ENCODE results near the gene PRSS36. TPM values are rescaled to one million over a fixed set of nuclear protein-coding genes. Genes with fewer than 3 reads are reported as not detected.

The PRSS36 gene
- total RNA-seq, 4 donors from 2014 or later = 0.17 to 15.3 (median 3.7) TPM

- peak overlapping the region in 3 of 4 donors; percentile 59 to 63 (median 61) for H3K27ac ChIP-seq
- H3K27me3 ChIP-seq = peaks cover 3% of the 10 kb centered on the region
- no peak for ATAC-seq
- TF ChIP-seq POLR2AphosphoS5 (IDR thresholded peaks at IDR 0.05) (peak; percentile 41), POLR2A (IDR thresholded peaks at IDR 0.05) (no peak)
- H3K4me1 ChIP-seq = peaks cover 0 to 17% (median 0%) of the 10 kb centered on the region in 3 donors
- WGBS, 2 donors (ENCODE audit: low coverage in 1 of 2) = 60 to 77% methylated on average over 3 to 8 of the region's 29 CpGs
- no peak overlapping the region for H3K4me3 ChIP-seq
- H3K9me3 ChIP-seq = no peaks in the 10 kb centered on the region
- H3K36me3 ChIP-seq = peaks cover 0 to 82% of the 10 kb centered on the region in 2 donors
Measured at GRCh38 chr16:31129568-31130335, 20.1 kb downstream of the PRSS36 start.

DNA sequence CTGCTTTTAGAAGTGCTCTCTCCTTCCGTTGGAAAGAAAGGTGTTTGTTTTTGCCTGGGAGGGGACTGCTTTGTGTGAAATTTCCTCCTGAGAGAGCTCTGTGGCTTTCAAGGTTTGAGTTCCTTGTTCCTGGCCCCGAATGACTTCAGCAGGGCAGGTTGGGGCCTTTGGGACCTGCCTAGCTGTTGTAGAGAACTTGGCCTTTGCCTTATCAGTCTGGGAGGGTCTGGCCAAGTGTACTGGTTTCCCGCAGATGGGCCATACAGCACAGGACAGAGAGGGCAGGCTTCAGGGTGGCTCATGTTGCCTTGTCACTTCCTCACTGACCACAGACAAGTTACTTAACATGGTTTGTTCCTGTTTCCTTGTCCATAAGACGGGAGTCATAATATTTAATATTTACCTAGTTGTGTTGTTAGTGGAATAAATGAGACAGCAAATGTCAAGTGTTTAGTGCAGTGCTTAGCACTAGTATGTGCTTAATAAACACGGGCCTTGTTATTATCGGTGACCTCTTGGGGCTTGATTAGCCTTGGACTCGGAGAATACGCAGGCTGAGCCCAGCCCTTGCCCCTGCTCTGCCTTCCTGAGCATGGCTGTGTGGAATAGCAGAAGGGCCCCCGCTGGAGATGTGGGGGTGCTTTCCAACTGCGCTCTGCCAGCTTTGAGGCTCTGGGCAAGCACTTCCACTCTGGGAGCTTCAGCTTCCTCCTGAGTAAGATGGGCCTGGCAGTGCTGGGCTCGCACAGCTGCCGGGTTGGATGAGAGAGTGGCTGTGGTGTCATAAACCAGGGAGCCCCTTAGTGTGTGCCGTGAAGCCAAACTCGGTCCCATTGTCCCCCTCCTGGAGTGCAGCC lies 20.9 kb downstream of the PRSS36 start:
- WGBS, 2 donors (ENCODE audit: low coverage in 1 of 2) = 89 to 100% methylated on average over 1 to 7 of the region's 14 CpGs
- no peaks in the 10 kb centered on the region for H3K9me3 ChIP-seq
- H3K27me3 ChIP-seq = no peaks in the 10 kb centered on the region
- peak; percentile 63 for ATAC-seq
- H3K4me3 ChIP-seq = no peak overlapping the region
- peak overlapping the region in 3 of 4 donors; percentile 61 to 64 (median 63) for H3K27ac ChIP-seq
- H3K4me1 ChIP-seq = peaks cover 0 to 15% (median 0%) of the 10 kb centered on the region in 3 donors
- no peak for TF ChIP-seq POLR2A (IDR thresholded peaks at IDR 0.05)
- no peak for TF ChIP-seq CTCF (IDR thresholded peaks at IDR 0.05)
- no peak for TF ChIP-seq EP300 (IDR thresholded peaks at IDR 0.05)
- no peak for TF ChIP-seq POLR2AphosphoS5 (IDR thresholded peaks at IDR 0.05)
- peaks cover 0 to 89% of the 10 kb centered on the region in 2 donors for H3K36me3 ChIP-seq

- WGBS, 2 donors (ENCODE audit: low coverage in 1 of 2) = 100% methylated on average over 1 of the region's 13 CpGs; no CpG with 5 or more reads in 1 of the 2 donors
- Histone ChIP-seq H3K36me3 (peaks cover 0 to 92% of the 10 kb centered on the region in 2 donors), H3K9me3 (no peaks in the 10 kb centered on the region), H3K27me3 (no peaks in the 10 kb centered on the region), H3K4me3 (no peak overlapping the region), H3K4me1 (peaks cover 0 to 15% (median 0%) of the 10 kb centered on the region in 3 donors), H3K27ac (peak overlapping the region in 1 of 4 donors; percentile 14)
- TF ChIP-seq POLR2A (IDR thresholded peaks at IDR 0.05) = no peak
- TF ChIP-seq POLR2AphosphoS5 (IDR thresholded peaks at IDR 0.05) = no peak
- no peak for TF ChIP-seq CTCF (IDR thresholded peaks at IDR 0.05)
- TF ChIP-seq EP300 (IDR thresholded peaks at IDR 0.05) = no peak
- no peak for ATAC-seq
Measured at GRCh38 chr16:31127182-31127581, 22.7 kb downstream of the PRSS36 start.

GRCh38 chr16:31125844-31126243 lies 24.0 kb downstream of the PRSS36 start:
- Histone ChIP-seq H3K27me3 (no peaks in the 10 kb centered on the region), H3K4me3 (no peak overlapping the region), H3K36me3 (peaks cover 0 to 92% of the 10 kb centered on the region in 2 donors), H3K27ac (no peak overlapping the region), H3K4me1 (peaks cover 0 to 15% (median 0%) of the 10 kb centered on the region in 3 donors), H3K9me3 (no peaks in the 10 kb centered on the region)
- ATAC-seq = no peak
- TF ChIP-seq POLR2A (IDR thresholded peaks at IDR 0.05) (no peak), EP300 (IDR thresholded peaks at IDR 0.05) (no peak)
- 100% methylated on average over 2 of the region's 3 CpGs; no CpG with 5 or more reads in 1 of the 2 donors for WGBS, 2 donors (ENCODE audit: low coverage in 1 of 2)

- H3K4me1 ChIP-seq = peaks cover 0 to 39% (median 11%) of the 10 kb centered on the region in 3 donors
- H3K4me3 ChIP-seq = no peak overlapping the region
- H3K9me3 ChIP-seq = no peaks in the 10 kb centered on the region
- peaks cover 0 to 55% of the 10 kb centered on the region in 2 donors for H3K36me3 ChIP-seq
- peak overlapping the region in 3 of 4 donors; percentile 95 to 99 (median 98) for H3K27ac ChIP-seq
- 97% methylated on average over 6 of the region's 16 CpGs; no CpG with 5 or more reads in 1 of the 2 donors for WGBS, 2 donors (ENCODE audit: low coverage in 1 of 2)
- H3K27me3 ChIP-seq = no peaks in the 10 kb centered on the region
- no peak for TF ChIP-seq EP300 (IDR thresholded peaks at IDR 0.05)
- no peak for TF ChIP-seq POLR2A (IDR thresholded peaks at IDR 0.05)
- TF ChIP-seq CTCF (IDR thresholded peaks at IDR 0.05) = no peak
- TF ChIP-seq POLR2AphosphoS5 (IDR thresholded peaks at IDR 0.05) = no peak
- no peak for ATAC-seq
Measured at GRCh38 chr16:31120129-31120528, 29.7 kb downstream of the PRSS36 start.
